HCT116 (cell line): Measurements from ENCODE around the gene COL4A4. TPM values are rescaled to one million over a fixed set of nuclear protein-coding genes. Genes with fewer than 3 reads are reported as not detected.

Experiments
- ATAC-seq: fragments of 200-7000 bp; cut with Tn5 transposase; 2 replicates; pipeline ENCODE4 v1.9.1; 2020; ENCODE audit warnings: mild to moderate bottlenecking, moderate library complexity
- BruUV-seq: library from RNA; stranded (reverse); fragments of 400-500 nt; replicated peaks from 2 replicates; lab custom pipeline; 2021; lab: Mats Ljungman, UMichigan
- CTCF ChIA-PET: fragments of 300-600 bp; sonication (Branson Sonifier 250); formaldehyde crosslinking; loops from one replicate; lab custom pipeline; 2021; ENCODE audit warnings: antibody characterized with exemption; lab: Charles Lee
- POLR2A ChIA-PET: fragments of 300-600, 350-600 bp; sonication (Branson Sonifier 250); formaldehyde crosslinking; loops from one replicate; lab custom pipeline; 2021; ENCODE audit warnings: antibody characterized with exemption; lab: Charles Lee
- RAD21 ChIA-PET, 2 experiments: fragments of 300-600 bp; sonication (Branson Sonifier 250); formaldehyde crosslinking; loops; one replicate each; lab custom pipeline; 2023; ENCODE audit warnings: low total read pairs in 2 of 2; ENCODE audit not compliant: uncharacterized antibody in 2 of 2, unreplicated experiment in 2 of 2, low non-redundant PET in 1 of 2; lab: Charles Lee
- DNase-seq: peaks from one replicate; pipeline ENCODE4 v3.0.0-alpha.2; 2010; ENCODE audit warnings: low read depth, low spot score
- H2AFZ ChIP-seq: fragments of 200-600 bp; shearing (Covaris generic), sonication (generic); 2 replicates; pipeline ENCODE4 v1.6.1; 2017; ENCODE audit warnings: low read depth, mixed run types, mixed read lengths, antibody characterized with exemption, low read length; ENCODE audit not compliant: poor library complexity, severe bottlenecking
- H3K27ac ChIP-seq: 2 replicates; pipeline ENCODE4 v1.5.1; 2012; ENCODE audit warnings: low read depth, low read length
- H3K27me3 ChIP-seq: fragments of 200-600 bp; sonication (generic); 2 replicates; pipeline ENCODE4 v1.6.1; 2016; ENCODE audit warnings: mixed run types, low read length, mixed read lengths; ENCODE audit not compliant: insufficient read depth
- H3K36me3 ChIP-seq, 2 experiments: fragments of 200-500 bp in 1 of 2; fragments of 200-600 bp in 1 of 2; sonication (Bioruptor generic) in 1 of 2; sonication (generic) in 1 of 2; 2 replicates each; pipeline versions ENCODE4 v1.5.1 to v1.6.1; 2014 to 2016; ENCODE audit warnings: low read length in 2 of 2, inconsistent platforms in 1 of 2, mixed read lengths in 1 of 2, mixed run types in 1 of 2; ENCODE audit not compliant: insufficient read depth in 2 of 2, control insufficient read depth in 1 of 2
- H3K4me1 ChIP-seq, 2 experiments: fragments of 200-600 bp in 1 of 2; sonication (generic) in 1 of 2; 2 replicates each; pipeline versions ENCODE4 v1.5.1 to v1.6.1; 2012 to 2017; ENCODE audit warnings: low read length in 2 of 2, inconsistent platforms in 1 of 2, mild to moderate bottlenecking in 1 of 2, mixed read lengths in 1 of 2, mixed run types in 1 of 2, moderate library complexity in 1 of 2; ENCODE audit not compliant: insufficient read depth in 2 of 2, control insufficient read depth in 1 of 2
- H3K4me2 ChIP-seq: fragments of 200-600 bp; sonication (generic); 2 replicates; pipeline ENCODE4 v1.6.1; 2017; ENCODE audit warnings: mixed run types, low read length, mixed read lengths
- H3K4me3 ChIP-seq, 2 experiments: fragments of 200-600 bp in 1 of 2; sonication (generic) in 1 of 2; replicated peaks in 1 of 2; 2 replicates each; pipeline ENCODE4 v1.5.1; 2011 to 2016; ENCODE audit warnings: low read length in 2 of 2, control low read depth in 1 of 2, low read depth in 1 of 2, mild to moderate bottlenecking in 1 of 2, mixed read lengths in 1 of 2, mixed run types in 1 of 2
- H3K79me2 ChIP-seq: fragments of 200-600 bp; sonication (generic); 2 replicates; pipeline ENCODE4 v1.6.1; 2017; ENCODE audit warnings: mild to moderate bottlenecking, mixed run types, low read length, moderate library complexity, mixed read lengths; ENCODE audit not compliant: insufficient read depth
- H3K9ac ChIP-seq: fragments of 200-600 bp; sonication (generic); 2 replicates; pipeline ENCODE4 v1.6.1; 2016; ENCODE audit warnings: low read length, mixed read lengths
- H3K9me2 ChIP-seq: fragments of 200-600 bp; sonication (generic), shearing (Covaris generic); 2 replicates; pipeline ENCODE4 v1.6.1; 2017; ENCODE audit warnings: mixed run types, mild to moderate bottlenecking, moderate library complexity; ENCODE audit not compliant: insufficient read depth
- H3K9me3 ChIP-seq, 2 experiments: fragments of 200-500 bp in 1 of 2; fragments of 200-600 bp in 1 of 2; sonication (Bioruptor generic) in 1 of 2; sonication (generic) in 1 of 2; 2 replicates each; pipeline ENCODE4 v1.6.1; 2014 to 2017; ENCODE audit warnings: low read length in 2 of 2, mixed read lengths in 2 of 2, inconsistent platforms in 1 of 2, low read depth in 1 of 2, mild to moderate bottlenecking in 1 of 2, mixed run types in 1 of 2, moderate library complexity in 1 of 2; ENCODE audit not compliant: control insufficient read depth in 1 of 2, insufficient read depth in 1 of 2
- H4K20me1 ChIP-seq: fragments of 200-600 bp; sonication (generic), shearing (Covaris generic); 2 replicates; pipeline ENCODE4 v1.6.1; 2017; ENCODE audit warnings: mixed run types, mild to moderate bottlenecking, moderate library complexity; ENCODE audit not compliant: insufficient read depth
- ATF3 ChIP-seq: IDR thresholded peaks from 2 replicates; pipeline ENCODE4 v1.6.1; 2012
- CBX3 ChIP-seq: IDR thresholded peaks from 2 replicates; pipeline ENCODE4 v1.6.1; 2012; ENCODE audit warnings: low read depth
- CEBPB ChIP-seq: IDR thresholded peaks from 2 replicates; pipeline ENCODE4 v1.6.1; 2012; ENCODE audit warnings: low read depth
- ELF1 ChIP-seq: IDR thresholded peaks from 2 replicates; pipeline ENCODE4 v1.6.1; 2012; ENCODE audit warnings: low read depth, borderline replicate concordance
- EZH2 ChIP-seq: fragments of 200-600 bp; sonication (generic); IDR thresholded peaks from 2 replicates; pipeline ENCODE4 v1.6.1; 2017; ENCODE audit warnings: antibody characterized with exemption, mixed run types
- EZH2phosphoT487 ChIP-seq: fragments of 200-600 bp; IDR thresholded peaks from 2 replicates; pipeline ENCODE4 v1.6.1; 2018; ENCODE audit warnings: antibody characterized with exemption, borderline replicate concordance
- FOSL1 ChIP-seq: IDR thresholded peaks from 2 replicates; pipeline ENCODE4 v1.6.1; 2012; ENCODE audit warnings: low read depth
- JUND ChIP-seq: IDR thresholded peaks from 2 replicates; pipeline ENCODE4 v1.6.1; 2012
- MAX ChIP-seq: IDR thresholded peaks from 2 replicates; pipeline ENCODE4 v1.6.1; 2012
- POLR2A ChIP-seq: IDR thresholded peaks from 2 replicates; pipeline ENCODE4 v1.7.0; 2011; ENCODE audit warnings: borderline replicate concordance; ENCODE audit not compliant: insufficient read depth, insufficient read length; ENCODE audit errors: extremely low read depth
- POLR2AphosphoS5 ChIP-seq: IDR thresholded peaks from 2 replicates; pipeline ENCODE4 v1.6.1; 2011; ENCODE audit warnings: mild to moderate bottlenecking, low read depth, low read length, moderate library complexity
- SIN3A ChIP-seq: IDR thresholded peaks from 2 replicates; pipeline ENCODE4 v1.6.1; 2012; ENCODE audit warnings: low read depth
- YY1 ChIP-seq: IDR thresholded peaks from 2 replicates; pipeline ENCODE4 v1.6.1; 2011; ENCODE audit warnings: low read length, low read depth, moderate library complexity, mild to moderate bottlenecking; ENCODE audit not compliant: insufficient replicate concordance; ENCODE audit errors: extremely low read depth
- ZFX ChIP-seq: fragments of 450-650 bp; IDR thresholded peaks from 2 replicates; pipeline ENCODE4 v1.6.1; 2017
- intact Hi-C: fragments of 100-400 bp; cut with micrococcal nuclease; formaldehyde crosslinking; loops from 2 replicates; pipeline ENCODE4 v1.10.0; 2022
- total RNA-seq: library from RNA; stranded (reverse); gene quantifications from one replicate; pipeline ENCODE4 v1.2.1, GENCODE V29; 2021; ENCODE audit not compliant: unreplicated experiment
- TF ChIP-seq, protein P1 (sequence below): IDR thresholded peaks from 2 replicates; pipeline ENCODE4 v1.6.1; 2012; ENCODE audit warnings: low read depth
- TF ChIP-seq, protein P2 (sequence below), 3 experiments: fragments of 200-600 bp in 1 of 3; sonication (generic) in 1 of 3; IDR thresholded peaks in 2 of 3; conservative IDR thresholded peaks in 1 of 3; 2 replicates each; pipeline ENCODE4 v1.5.1; 2012 to 2017; ENCODE audit warnings: low read depth in 2 of 3, low read length in 2 of 3, antibody characterized with exemption in 1 of 3, borderline replicate concordance in 1 of 3, control low read depth in 1 of 3, mild to moderate bottlenecking in 1 of 3, mixed read lengths in 1 of 3, mixed run types in 1 of 3, moderate library complexity in 1 of 3; ENCODE audit not compliant: insufficient read depth in 1 of 3

COL4A4 gene
- total RNA-seq, 1 experiment from 2014 or later = 5.9 TPM

- Histone ChIP-seq H3K27ac (no peak overlapping the region), H3K36me3 (no peaks in the 10 kb centered on the region), H4K20me1 (no peaks in the 10 kb centered on the region), H3K79me2 (no peaks in the 10 kb centered on the region), H3K4me1 (no peaks in the 10 kb centered on the region), H3K4me2 (no peak overlapping the region), H3K27me3 (no peaks in the 10 kb centered on the region), H3K9ac (no peak overlapping the region), H3K4me3 (no peak overlapping the region), H3K9me2 (no peaks in the 10 kb centered on the region), H2AFZ (no peak overlapping the region), H3K9me3 (no peaks in the 10 kb centered on the region)
- no peak for DNase-seq
- no peak for ATAC-seq
- CTCF ChIA-PET = no interaction called here
- RAD21 ChIA-PET = no interaction called here
- TF ChIP-seq YY1 (no peak), ATF3 (no peak), POLR2A (no peak), JUND (no peak), EZH2 (no peak), ELF1 (no peak), FOSL1 (no peak), ZFX (no peak), MAX (no peak), POLR2AphosphoS5 (no peak), EZH2phosphoT487 (no peak), CBX3 (no peak), CEBPB (no peak), SIN3A (no peak)
- TF ChIP-seq, protein P1, sequence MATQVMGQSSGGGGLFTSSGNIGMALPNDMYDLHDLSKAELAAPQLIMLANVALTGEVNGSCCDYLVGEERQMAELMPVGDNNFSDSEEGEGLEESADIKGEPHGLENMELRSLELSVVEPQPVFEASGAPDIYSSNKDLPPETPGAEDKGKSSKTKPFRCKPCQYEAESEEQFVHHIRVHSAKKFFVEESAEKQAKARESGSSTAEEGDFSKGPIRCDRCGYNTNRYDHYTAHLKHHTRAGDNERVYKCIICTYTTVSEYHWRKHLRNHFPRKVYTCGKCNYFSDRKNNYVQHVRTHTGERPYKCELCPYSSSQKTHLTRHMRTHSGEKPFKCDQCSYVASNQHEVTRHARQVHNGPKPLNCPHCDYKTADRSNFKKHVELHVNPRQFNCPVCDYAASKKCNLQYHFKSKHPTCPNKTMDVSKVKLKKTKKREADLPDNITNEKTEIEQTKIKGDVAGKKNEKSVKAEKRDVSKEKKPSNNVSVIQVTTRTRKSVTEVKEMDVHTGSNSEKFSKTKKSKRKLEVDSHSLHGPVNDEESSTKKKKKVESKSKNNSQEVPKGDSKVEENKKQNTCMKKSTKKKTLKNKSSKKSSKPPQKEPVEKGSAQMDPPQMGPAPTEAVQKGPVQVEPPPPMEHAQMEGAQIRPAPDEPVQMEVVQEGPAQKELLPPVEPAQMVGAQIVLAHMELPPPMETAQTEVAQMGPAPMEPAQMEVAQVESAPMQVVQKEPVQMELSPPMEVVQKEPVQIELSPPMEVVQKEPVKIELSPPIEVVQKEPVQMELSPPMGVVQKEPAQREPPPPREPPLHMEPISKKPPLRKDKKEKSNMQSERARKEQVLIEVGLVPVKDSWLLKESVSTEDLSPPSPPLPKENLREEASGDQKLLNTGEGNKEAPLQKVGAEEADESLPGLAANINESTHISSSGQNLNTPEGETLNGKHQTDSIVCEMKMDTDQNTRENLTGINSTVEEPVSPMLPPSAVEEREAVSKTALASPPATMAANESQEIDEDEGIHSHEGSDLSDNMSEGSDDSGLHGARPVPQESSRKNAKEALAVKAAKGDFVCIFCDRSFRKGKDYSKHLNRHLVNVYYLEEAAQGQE = no peak
- TF ChIP-seq, protein P2, sequence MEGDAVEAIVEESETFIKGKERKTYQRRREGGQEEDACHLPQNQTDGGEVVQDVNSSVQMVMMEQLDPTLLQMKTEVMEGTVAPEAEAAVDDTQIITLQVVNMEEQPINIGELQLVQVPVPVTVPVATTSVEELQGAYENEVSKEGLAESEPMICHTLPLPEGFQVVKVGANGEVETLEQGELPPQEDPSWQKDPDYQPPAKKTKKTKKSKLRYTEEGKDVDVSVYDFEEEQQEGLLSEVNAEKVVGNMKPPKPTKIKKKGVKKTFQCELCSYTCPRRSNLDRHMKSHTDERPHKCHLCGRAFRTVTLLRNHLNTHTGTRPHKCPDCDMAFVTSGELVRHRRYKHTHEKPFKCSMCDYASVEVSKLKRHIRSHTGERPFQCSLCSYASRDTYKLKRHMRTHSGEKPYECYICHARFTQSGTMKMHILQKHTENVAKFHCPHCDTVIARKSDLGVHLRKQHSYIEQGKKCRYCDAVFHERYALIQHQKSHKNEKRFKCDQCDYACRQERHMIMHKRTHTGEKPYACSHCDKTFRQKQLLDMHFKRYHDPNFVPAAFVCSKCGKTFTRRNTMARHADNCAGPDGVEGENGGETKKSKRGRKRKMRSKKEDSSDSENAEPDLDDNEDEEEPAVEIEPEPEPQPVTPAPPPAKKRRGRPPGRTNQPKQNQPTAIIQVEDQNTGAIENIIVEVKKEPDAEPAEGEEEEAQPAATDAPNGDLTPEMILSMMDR (IDR thresholded peaks at IDR 0.05 in 2 of 3, conservative IDR thresholded peaks at IDR 0.05 in 1 of 3; ENCODE audit: borderline replicate concordance in 1 of 3, insufficient read depth in 1 of 3, low read depth in 2 of 3, low read length in 2 of 3) = no peak
- POLR2A ChIA-PET = interaction anchor here (0.6 kb wide), 1 partner anchor 10 kb away, joined by 3 read pairs; no protein-coding TSS in a partner anchor
- intact Hi-C loops = loop anchor here (10.0 kb wide), 1 partner anchor 203 kb away; no protein-coding TSS in a partner anchor
- no TSS peak for BruUV-seq
Measured at GRCh38 chr2:227031379-227031778, 132.6 kb downstream of the COL4A4 start.
